GM18505 (cell line): ENCODE results near the gene RBM20.

Experiments
- ATAC-seq: cut with Tn5 transposase; IDR thresholded peaks from one replicate; pipeline ENCODE4 v1.9.1; 2021; ENCODE audit not compliant: unreplicated experiment
- POLR2A ChIP-seq: IDR thresholded peaks from 4 replicates; pipeline ENCODE4 v1.6.1; 2011; ENCODE audit warnings: borderline replicate concordance; ENCODE audit not compliant: insufficient read depth, insufficient read length; ENCODE audit errors: extremely low read depth

Gene RBM20

DNA sequence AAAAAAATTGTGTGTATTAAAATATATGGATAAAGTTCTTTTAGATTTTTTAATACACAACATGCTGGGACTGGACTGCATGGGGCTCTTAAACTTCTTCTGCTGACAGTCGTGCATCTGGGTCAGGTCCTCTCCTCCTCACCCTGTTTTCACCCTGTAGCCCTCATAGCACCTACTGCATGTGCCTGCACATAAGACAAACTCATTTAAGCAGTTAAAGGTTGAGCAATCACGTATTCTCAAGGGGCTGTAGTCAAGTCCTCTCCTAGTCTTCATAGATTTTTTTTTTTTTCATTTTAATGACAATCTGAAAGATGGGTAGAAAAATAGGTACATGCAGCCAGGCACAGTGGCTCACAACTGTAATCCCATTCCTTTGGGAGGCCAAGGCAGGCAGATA lies 204.0 kb downstream of the RBM20 start:
- ATAC-seq, result no peak
- no peak for TF ChIP-seq POLR2A

DNA sequence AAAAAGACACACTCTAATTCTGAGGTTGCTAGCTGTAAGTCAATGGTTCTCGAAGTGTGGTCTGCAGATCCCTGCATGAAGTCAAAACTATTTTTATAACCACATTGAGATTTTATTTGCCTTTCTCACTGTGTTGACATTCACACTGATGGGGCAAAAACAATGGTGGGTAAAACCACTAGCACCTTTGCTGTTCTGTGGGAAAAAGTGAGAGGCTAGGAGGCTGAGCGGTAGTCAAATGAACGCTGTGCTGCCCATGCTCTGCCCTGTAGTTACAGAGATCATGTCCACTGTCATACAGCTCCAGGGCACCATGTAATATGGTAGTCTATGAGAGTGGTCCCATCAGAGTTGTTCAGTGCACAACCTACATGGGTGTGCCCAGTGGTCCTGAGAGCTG lies 206.0 kb downstream of the RBM20 start:
- TF ChIP-seq POLR2A, result no peak
- no peak for ATAC-seq

DNA sequence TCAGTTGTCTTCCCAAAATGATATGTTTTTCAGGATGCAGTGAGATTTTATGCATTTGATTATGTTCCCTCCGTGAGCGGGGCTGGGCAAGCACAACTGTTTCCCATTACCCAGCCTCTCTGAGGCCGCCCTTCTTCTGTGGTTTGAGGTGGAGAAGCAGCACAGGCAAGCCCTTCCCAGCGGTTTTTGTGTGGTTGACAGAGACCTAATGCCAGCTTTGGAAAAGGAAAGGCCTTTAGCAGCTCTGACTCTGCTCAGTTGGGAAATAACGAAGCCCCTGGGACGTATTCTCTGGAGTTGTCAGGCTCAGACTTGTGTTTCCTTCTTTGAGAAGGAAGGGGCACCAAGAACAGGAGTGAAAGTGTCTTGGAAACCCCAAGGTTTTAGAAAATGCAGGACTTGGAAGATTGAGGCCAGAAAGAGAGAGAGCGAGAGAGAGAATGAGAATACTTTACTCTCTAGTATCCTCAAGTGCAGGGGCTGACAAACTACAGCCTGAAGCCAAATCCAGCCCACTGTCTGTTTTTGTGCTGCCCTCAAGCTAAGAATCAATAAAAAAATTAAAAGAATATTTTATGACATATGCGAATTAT lies 207.0 kb downstream of the RBM20 start:
- ATAC-seq, result no peak
- no peak for TF ChIP-seq POLR2A

DNA sequence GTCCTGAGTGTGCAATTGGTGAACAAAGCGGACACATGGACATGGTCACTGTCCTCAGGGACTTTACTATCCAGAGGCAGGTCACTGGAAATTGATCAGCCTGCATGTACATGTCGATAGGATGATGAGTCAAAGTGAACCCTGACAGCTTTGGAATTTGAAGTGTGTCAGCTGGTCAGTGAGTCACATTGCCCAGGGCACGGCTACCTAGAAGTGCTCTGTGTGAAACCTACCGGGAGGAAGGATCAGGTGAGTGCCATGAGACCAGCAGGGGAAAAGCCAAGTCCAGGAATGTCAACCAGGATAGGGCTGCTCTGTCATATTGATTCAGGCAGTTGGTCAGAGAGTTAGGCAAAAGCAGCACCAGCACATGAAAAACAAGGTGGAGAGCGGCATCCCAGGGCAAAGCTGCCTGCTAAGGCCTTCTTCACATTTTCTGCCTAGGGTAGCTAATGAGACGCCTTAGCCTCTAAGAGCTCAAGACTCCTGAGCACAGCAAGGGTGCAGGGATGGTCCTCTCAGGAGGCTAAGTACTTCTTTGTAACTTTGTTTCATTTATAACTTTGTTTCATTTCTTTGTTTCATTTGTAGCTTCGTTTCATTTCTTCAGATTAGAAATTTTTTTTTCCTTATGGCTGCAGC lies 208.2 kb downstream of the RBM20 start:
- no peak for ATAC-seq
- no peak for TF ChIP-seq POLR2A

DNA sequence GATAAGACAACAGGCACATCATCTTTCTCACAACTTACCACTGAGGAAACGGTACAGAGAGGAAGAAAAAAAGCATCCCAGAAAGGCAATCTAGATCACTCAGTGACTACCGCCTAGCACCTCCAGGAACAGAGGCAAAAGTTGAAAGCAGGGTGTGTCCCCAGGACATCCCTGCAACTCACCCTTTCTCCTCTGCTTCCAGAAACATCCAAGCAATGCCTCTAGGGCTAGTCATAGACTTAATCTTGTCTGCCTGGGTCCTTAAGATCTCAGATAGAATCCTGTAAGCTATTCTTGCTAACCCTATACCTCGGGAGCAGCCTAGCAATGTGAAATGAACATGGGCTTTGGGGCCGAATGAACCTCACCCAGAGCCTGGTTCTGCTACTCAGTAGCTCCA lies 208.8 kb downstream of the RBM20 start:
- no peak for ATAC-seq
- no peak for TF ChIP-seq POLR2A

DNA sequence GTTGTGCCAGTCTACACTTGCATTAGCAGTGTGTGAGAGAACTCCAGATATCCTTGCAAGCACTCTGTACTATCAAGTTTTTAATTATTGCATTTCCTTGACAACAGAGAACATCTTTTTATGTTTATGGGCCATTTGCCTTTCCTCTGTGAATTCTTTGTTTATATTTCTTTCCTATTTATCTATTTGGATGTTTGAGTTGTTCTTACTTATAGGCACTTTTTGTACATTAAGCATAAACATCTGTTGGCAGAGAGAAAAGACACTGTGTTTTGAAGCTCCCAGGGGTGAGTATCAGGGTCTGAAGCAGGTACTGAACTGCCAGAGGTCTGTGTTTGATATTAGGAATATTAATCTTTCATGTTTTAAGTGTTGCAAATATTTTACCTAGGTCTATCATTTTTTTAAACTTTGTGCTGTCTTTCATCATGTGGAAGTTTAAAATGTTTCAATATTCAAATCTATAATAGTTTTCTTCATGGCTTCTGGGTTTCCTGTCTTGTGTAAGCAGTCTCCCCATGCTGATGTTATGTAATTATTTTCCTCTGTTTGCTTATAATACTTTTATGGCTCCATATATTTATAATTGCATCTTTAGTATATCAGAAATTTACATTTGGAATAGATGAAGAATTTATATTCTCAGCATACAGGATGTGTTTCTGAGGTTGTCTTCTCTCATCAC lies 209.9 kb downstream of the RBM20 start:
- ATAC-seq, result no peak

DNA sequence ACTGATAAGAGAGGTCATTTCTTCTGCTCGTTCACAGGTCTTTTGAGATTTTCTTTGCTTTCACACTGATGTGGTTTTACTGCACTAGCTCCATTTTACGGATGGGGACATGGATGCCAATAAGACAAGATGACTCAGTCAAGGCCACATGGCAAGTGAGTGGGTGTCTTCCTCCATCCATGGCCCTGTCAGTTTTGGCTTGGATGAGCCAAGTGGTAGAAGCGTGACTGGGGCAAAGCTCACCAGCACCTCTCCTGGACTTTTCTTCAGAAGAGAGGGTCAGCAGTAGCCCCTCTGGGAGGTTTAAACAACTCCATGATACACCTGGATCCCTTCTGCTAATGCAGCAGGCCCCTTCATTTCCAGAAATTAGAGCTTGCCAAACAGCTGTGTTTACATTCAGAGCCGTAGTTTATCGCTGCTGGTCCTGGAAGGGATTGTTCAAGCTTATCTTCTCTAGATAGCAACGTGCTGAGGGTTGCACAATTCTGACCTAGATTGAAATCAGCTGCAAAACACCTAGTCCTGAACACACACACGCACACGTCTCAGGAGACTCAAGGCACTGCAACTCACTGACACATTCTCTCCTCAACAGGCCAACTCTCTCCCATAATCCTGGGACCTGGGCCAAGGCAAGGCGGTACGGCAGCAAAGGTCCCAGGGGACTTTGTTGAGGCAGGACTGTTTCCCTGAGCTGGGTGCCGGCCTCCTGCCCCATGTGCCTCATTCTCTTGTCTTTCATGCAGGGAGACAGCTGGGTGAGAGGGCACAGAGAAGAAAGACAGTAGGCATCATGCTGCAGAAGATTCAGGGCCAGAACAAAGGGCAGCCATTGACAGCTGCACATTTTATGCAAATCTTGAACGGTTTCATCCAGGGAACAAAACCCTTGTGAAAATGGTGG lies 213.4 kb downstream of the RBM20 start:
- peak; percentile 38 for ATAC-seq
- no peak for TF ChIP-seq POLR2A

More for the DNA sequence above, 209.9 kb downstream of the RBM20 start:
- no peak for TF ChIP-seq POLR2A

DNA sequence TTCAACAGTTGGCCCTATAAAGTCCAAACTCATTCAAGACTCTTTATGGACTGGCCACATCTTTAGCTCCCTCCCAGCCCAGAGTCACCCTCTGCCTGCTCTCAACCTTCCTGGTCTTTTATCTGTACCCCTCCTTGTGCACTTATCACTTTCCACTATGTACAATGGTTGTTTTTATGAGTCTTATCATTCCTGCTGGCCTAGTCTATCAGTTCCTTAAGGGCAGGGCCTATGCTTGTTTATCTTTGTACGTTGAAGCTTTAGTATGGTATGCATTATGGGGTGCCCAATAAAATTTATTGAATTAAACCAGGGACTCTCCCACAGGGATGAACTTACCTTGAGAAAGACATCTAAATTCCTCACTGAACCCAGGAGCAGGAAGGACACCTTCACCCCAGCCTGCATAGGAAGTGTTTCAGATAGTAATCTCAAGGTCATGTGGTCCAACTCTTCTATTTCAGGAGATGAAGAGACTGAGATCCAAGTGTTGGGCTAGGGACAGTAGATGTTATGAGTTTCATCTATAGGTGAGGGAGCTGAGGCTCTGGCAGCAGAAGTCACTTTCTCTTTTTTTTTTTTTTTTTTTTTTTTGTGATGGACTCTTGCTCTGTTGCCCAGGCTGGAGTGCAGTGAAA lies 214.3 kb downstream of the RBM20 start:
- ATAC-seq, result no peak
- no peak for TF ChIP-seq POLR2A

DNA sequence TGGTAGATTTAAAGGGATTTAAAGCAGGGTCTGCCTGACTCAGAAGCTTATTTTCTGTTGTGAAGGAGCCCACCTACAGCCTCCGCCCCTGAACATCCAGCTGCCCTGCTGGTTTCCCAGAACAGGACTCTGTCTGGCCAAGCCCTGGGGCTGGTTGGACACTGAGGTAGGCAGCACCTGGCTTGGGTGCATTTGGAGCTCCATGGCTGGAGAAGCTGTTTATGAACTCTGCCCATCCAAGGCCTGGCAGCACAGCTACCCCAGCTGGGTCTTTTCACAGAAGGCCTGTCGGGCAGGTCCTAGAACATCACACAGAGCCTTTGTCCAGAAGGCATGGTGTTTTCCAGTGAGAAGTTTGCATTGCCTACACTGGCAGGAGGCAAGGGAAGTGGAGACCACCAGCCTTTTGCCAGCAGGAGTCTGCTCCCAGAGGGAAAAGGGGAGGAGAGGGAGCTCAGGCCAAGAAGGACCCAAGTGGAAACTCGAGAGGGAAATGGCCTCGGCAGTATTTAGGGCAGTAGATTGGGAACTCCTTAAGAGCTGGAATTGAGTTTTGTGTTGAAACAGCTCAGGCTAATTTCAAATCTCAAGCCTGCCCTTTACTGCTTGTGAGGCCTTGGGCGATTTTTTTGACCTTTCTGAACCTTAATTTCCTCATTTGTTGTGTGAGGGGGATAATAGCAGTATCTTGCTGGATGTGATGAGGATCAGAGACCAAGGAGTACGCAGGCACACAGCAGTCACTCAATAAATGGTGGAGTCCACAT lies 215.3 kb downstream of the RBM20 start:
- ATAC-seq, result no peak
- no peak for TF ChIP-seq POLR2A

DNA sequence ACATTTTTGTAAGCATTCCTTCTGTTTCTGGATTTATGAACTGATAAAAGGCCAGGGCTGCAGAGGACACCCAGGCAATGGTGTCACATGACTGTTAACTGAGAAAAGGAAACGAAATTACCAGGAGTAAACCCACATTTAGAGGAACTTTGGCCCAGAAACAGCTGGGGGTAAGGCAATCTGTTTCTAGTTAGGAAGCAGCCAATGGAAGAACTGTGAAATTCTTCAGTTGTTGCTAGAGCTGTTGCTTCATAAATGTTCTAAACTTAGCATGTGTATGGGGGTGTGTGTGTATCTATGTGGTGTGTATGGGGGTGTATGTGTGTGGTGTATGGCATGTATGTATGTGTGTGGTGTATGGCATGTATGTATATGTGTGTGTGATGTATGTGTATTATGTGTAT lies 215.8 kb downstream of the RBM20 start:
- no peak for TF ChIP-seq POLR2A
- ATAC-seq, result peak; percentile 3

DNA sequence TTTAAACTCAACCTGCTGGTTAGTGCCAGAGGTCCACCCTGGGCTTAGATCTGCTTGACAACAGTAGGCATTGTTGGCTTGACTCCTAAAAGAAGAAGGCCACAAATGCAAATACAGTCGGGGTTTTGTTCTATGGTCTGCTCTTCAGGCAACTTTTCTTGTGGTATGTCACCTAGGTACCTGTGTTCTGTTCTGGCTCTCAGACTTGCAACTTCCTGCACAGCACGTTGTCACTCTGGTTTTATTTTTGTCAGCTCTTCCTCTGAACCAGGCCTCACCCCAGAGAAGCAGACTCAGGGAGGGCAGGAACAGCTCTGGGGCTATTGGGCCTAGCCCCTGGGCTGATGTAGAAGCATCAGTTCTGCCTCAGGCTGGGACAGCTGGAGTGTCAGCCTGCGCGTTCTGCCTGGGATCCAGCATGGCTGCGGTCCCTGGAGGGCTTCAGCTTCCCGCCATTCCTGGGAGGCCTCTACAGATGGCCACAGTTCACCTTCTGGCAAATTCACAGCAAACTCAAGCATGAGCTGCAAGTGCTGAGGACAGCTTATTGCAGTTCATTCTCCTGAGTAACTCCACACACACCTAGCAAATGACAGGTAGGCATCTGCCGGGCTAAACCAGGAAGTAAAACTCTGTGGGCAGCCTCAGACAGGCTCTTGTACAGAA lies 216.6 kb downstream of the RBM20 start:
- peak; percentile 54 for TF ChIP-seq POLR2A
- peak; percentile 53 for ATAC-seq

DNA sequence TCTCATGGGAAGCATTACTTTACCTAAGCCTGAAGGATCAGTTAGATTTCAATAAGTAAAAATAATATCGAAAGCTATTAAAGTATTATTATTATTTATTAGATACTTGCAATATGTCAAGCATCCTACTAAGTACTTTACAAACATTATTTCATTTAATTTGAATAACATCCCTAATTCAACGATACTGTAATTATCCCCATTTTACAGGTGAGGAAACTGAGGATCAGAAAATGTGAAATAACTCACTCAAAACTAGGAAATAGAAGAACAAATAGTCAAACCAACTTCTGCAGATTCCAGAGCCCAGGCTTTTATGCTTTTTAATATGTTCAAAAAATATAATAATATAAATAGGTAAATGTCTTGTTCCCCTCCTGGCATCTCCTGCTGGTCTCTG lies 217.3 kb downstream of the RBM20 start:
- no peak for ATAC-seq
- no peak for TF ChIP-seq POLR2A
